GM18505 (cell line): Measurements from ENCODE around the gene PROC.
"Not testable (repeated sequence)": the region's sequence is repeated elsewhere in the genome, so short reads cannot be mapped to it uniquely, and the experiment has no call there.

ENCODE experiments used
- ATAC-seq: cut with Tn5 transposase; IDR thresholded peaks from one replicate; pipeline ENCODE4 v1.9.1; 2021; ENCODE audit not compliant: unreplicated experiment
- POLR2A ChIP-seq: IDR thresholded peaks from 4 replicates; pipeline ENCODE4 v1.6.1; 2011; ENCODE audit warnings: borderline replicate concordance; ENCODE audit not compliant: insufficient read depth, insufficient read length; ENCODE audit errors: extremely low read depth

Gene PROC

GRCh38 chr2:127429291-127429690, 11.1 kb downstream of the PROC start:
- ATAC-seq = no peak
- no peak for TF ChIP-seq POLR2A

- TF ChIP-seq POLR2A = no peak
- no peak for ATAC-seq
These were observed 11.7 kb downstream of the PROC start for GRCh38 chr2:127429844-127430425.

- no peak for ATAC-seq
- TF ChIP-seq POLR2A = no peak
These were observed 13.3 kb downstream of the PROC start for GRCh38 chr2:127431408-127432023.

GRCh38 chr2:127434515-127434914, 16.3 kb downstream of the PROC start:
- TF ChIP-seq POLR2A = no peak
- no peak for ATAC-seq

- ATAC-seq = no peak
- no peak for TF ChIP-seq POLR2A
These were observed 18.8 kb downstream of the PROC start for GRCh38 chr2:127437056-127437455.

GRCh38 chr2:127437781-127438726, 19.8 kb downstream of the PROC start:
- ATAC-seq = no peak
- no peak for TF ChIP-seq POLR2A

- TF ChIP-seq POLR2A = no peak
- no peak for ATAC-seq
These were observed 21.1 kb downstream of the PROC start for GRCh38 chr2:127439343-127439742.

- no peak for ATAC-seq
- no peak for TF ChIP-seq POLR2A
These were observed 30.3 kb downstream of the PROC start for GRCh38 chr2:127448526-127448925.

- no peak for ATAC-seq
- TF ChIP-seq POLR2A = no peak
These were observed 31.2 kb downstream of the PROC start for GRCh38 chr2:127449414-127449813.

GRCh38 chr2:127449898-127450297, 31.7 kb downstream of the PROC start:
- no peak for ATAC-seq
- no peak for TF ChIP-seq POLR2A

GRCh38 chr2:127451981-127452380, 33.8 kb downstream of the PROC start:
- TF ChIP-seq POLR2A = no peak
- no peak for ATAC-seq

GRCh38 chr2:127452423-127452822, 34.2 kb downstream of the PROC start:
- not testable (repeated sequence) for ATAC-seq

GRCh38 chr2:127453013-127453391, 34.8 kb downstream of the PROC start:
- no peak for TF ChIP-seq POLR2A
- no peak for ATAC-seq
